GM23338 (cell line): ENCODE results near the gene FUT7. TPM values are rescaled to one million over a fixed set of nuclear protein-coding genes. Genes with fewer than 3 reads are reported as not detected.

Source experiments
- ATAC-seq: fragments of 200-7000 bp; cut with Tn5 transposase; 3 replicates; pipeline ENCODE4 v1.9.1; 2020
- DNase-seq: peaks from one replicate; pipeline ENCODE4 v3.0.0-alpha.2; 2015; ENCODE audit warnings: low spot score
- H2AFZ ChIP-seq: fragments of 200-600 bp; sonication (generic); 2 replicates; pipeline ENCODE4 v1.8.0; 2016; ENCODE audit warnings: antibody characterized with exemption, mild to moderate bottlenecking, moderate library complexity
- H3F3A ChIP-seq: fragments of 200-600 bp; sonication (generic); replicated peaks from 2 replicates; pipeline ENCODE4 v1.8.0; 2017; ENCODE audit warnings: antibody characterized with exemption, mixed run types, low read depth
- H3K27ac ChIP-seq: fragments of 200-600 bp; sonication (generic); 2 replicates; pipeline ENCODE4 v1.6.1; 2016; ENCODE audit warnings: low read depth
- H3K27me3 ChIP-seq: fragments of 200-600 bp; sonication (generic); 2 replicates; pipeline ENCODE4 v1.8.0; 2016; ENCODE audit warnings: mild to moderate bottlenecking, mixed run types, moderate library complexity; ENCODE audit not compliant: insufficient read depth
- H3K36me3 ChIP-seq: fragments of 200-600 bp; sonication (generic); 2 replicates; pipeline ENCODE4 v1.8.0; 2016; ENCODE audit warnings: mild to moderate bottlenecking; ENCODE audit not compliant: insufficient read depth
- H3K4me1 ChIP-seq: fragments of 200-600 bp; sonication (generic); 2 replicates; pipeline ENCODE4 v1.8.0; 2016; ENCODE audit warnings: mild to moderate bottlenecking, moderate library complexity; ENCODE audit not compliant: insufficient read depth
- H3K4me2 ChIP-seq: fragments of 200-600 bp; sonication (generic); 2 replicates; pipeline ENCODE4 v1.7.1; 2017; ENCODE audit warnings: mixed run types
- H3K4me3 ChIP-seq: fragments of 200-600 bp; sonication (generic); 2 replicates; pipeline ENCODE4 v1.6.1; 2016; ENCODE audit warnings: mixed run types
- H3K79me2 ChIP-seq: fragments of 200-600 bp; sonication (generic); replicated peaks from 2 replicates; pipeline ENCODE4 v1.8.0; 2017; ENCODE audit warnings: mild to moderate bottlenecking; ENCODE audit not compliant: insufficient read depth
- H3K9me2 ChIP-seq: fragments of 200-600 bp; sonication (generic); 2 replicates; pipeline ENCODE4 v1.8.0; 2017; ENCODE audit not compliant: insufficient read depth
- H4K20me1 ChIP-seq: fragments of 200-600 bp; sonication (generic); replicated peaks from 2 replicates; pipeline ENCODE4 v1.8.0; 2017; ENCODE audit warnings: mild to moderate bottlenecking; ENCODE audit not compliant: insufficient read depth
- H3K27ac Mint-ChIP-seq: 2 replicates; pipeline ENCODE4 v1.8.0; 2020; ENCODE audit warnings: inconsistent platforms, mild to moderate bottlenecking, moderate library complexity, mixed read lengths
- H3K27me3 Mint-ChIP-seq: 3 replicates; pipeline ENCODE4 v1.8.0; 2022; ENCODE audit warnings: low read depth, mild to moderate bottlenecking, moderate library complexity, mixed read lengths, inconsistent platforms; ENCODE audit not compliant: insufficient read depth, poor library complexity
- H3K36me3 Mint-ChIP-seq: 3 replicates; pipeline ENCODE4 v1.8.0; 2021; ENCODE audit warnings: low read depth, mild to moderate bottlenecking, inconsistent platforms, moderate library complexity, mixed read lengths
- H3K4me1 Mint-ChIP-seq: 3 replicates; pipeline ENCODE4 v1.8.0; 2020; ENCODE audit warnings: mild to moderate bottlenecking, inconsistent platforms, mixed read lengths
- H3K4me3 Mint-ChIP-seq: 3 replicates; pipeline ENCODE4 v1.8.0; 2021; ENCODE audit warnings: moderate library complexity, mild to moderate bottlenecking, inconsistent platforms, mixed read lengths
- H3K9me3 Mint-ChIP-seq: 3 replicates; pipeline ENCODE4 v1.8.0; 2020; ENCODE audit warnings: moderate library complexity, mild to moderate bottlenecking, inconsistent platforms, mixed read lengths
- CREB1 ChIP-seq: fragments of 250-450 bp; sonication (Bioruptor Pico); IDR thresholded peaks from 2 replicates; pipeline ENCODE4 v1.5.0; 2020; ENCODE audit warnings: low read depth, mild to moderate bottlenecking, moderate library complexity
- EZH2 ChIP-seq: fragments of 200-600 bp; sonication (generic); IDR thresholded peaks from one replicate; pipeline ENCODE4 v1.8.0; 2017; ENCODE audit warnings: antibody characterized with exemption, mild to moderate bottlenecking, low read depth; ENCODE audit not compliant: unreplicated experiment
- EZH2phosphoT487 ChIP-seq: fragments of 200-600 bp; sonication (generic); IDR thresholded peaks from one replicate; pipeline ENCODE4 v1.8.1; 2018; ENCODE audit warnings: antibody characterized with exemption; ENCODE audit not compliant: unreplicated experiment
- JUNB ChIP-seq: IDR thresholded peaks from one replicate; pipeline ENCODE4 v1.6.1; 2016; ENCODE audit warnings: antibody characterized with exemption; ENCODE audit not compliant: unreplicated experiment
- NANOG ChIP-seq: IDR thresholded peaks from 2 replicates; pipeline ENCODE4 v1.6.1; 2016; ENCODE audit warnings: antibody characterized with exemption, borderline replicate concordance
- POLR2AphosphoS5 ChIP-seq: IDR thresholded peaks from 2 replicates; pipeline ENCODE4 v1.6.1; 2016; ENCODE audit warnings: antibody characterized with exemption, low read depth
- STAT1 ChIP-seq: IDR thresholded peaks from one replicate; pipeline ENCODE4 v1.6.1; 2016; ENCODE audit warnings: antibody characterized with exemption; ENCODE audit not compliant: unreplicated experiment
- ZNF114 ChIP-seq: fragments of 250-450 bp; sonication (Bioruptor Pico); IDR thresholded peaks from 2 replicates; pipeline ENCODE4 v1.5.0; 2020; ENCODE audit warnings: mild to moderate bottlenecking, moderate library complexity
- ZNF331 ChIP-seq: fragments of 250-450 bp; sonication (Bioruptor Pico); IDR thresholded peaks from 2 replicates; pipeline ENCODE4 v1.5.0; 2020; ENCODE audit warnings: low read depth, mild to moderate bottlenecking, moderate library complexity
- polyA plus RNA-seq: library from polyadenylated mRNA; unstranded; fragments of >200 nt; fragmentation: Nextera tagmentation; extraction: Ambion mirVana; gene quantifications from 2 replicates; pipeline ENCODE4 v1.2.1, GENCODE V29; 2016
- total RNA-seq: library from RNA; depleted of rRNA; stranded (reverse); fragments of >200 nt; shearing (Covaris generic); gene quantifications from 2 replicates; pipeline ENCODE4 v1.2.3, GENCODE V29; 2014
- TF ChIP-seq, protein P1 (sequence below): fragments of 250-450 bp; sonication (Bioruptor Pico); IDR thresholded peaks from 2 replicates; pipeline ENCODE4 v1.5.0; 2020; ENCODE audit warnings: mild to moderate bottlenecking, moderate library complexity
- TF ChIP-seq, protein P2 (sequence below): IDR thresholded peaks from 2 replicates; pipeline ENCODE4 v1.6.1; 2016; ENCODE audit warnings: antibody characterized with exemption
- TF ChIP-seq, protein P3 (sequence below), 2 experiments: fragments of 200-600 bp in 1 of 2; sonication (generic) in 1 of 2; conservative IDR thresholded peaks; 2 replicates each; pipeline versions ENCODE4 v1.5.1 to v1.6.1; 2016 to 2017; ENCODE audit warnings: antibody characterized with exemption in 2 of 2, low read depth in 2 of 2, mild to moderate bottlenecking in 2 of 2, moderate library complexity in 1 of 2
- TF ChIP-seq, protein P4 (sequence below): IDR thresholded peaks from one replicate; pipeline ENCODE4 v1.6.1; 2018; ENCODE audit warnings: antibody characterized with exemption; ENCODE audit not compliant: unreplicated experiment

The FUT7 gene
- total and polyA plus RNA-seq, 2 experiments from 2014 or later, result not detected

DNA sequence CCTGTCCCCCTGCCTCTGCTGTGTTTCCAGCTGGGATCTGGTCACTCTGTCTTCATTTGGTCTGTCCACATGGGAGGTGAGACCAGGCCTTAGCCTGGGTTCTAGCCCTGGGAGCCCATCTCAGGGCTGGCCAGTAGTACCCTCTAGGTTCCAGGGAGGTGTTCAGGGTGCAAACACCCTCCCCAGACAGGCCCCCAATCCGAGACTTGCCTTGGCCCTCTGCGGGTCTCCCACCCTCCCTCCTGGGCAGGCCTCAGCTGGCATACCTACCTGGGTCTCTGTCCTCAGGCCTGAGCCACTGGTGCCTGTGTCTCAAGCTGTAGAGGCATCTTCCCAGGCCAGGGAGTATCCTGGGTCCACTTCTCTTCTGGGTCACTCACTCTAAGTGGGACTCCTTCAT, 39.4 kb upstream of the FUT7 start:
- Histone ChIP-seq H4K20me1 (peaks cover 11% of the 10 kb centered on the region; the same call in 1 of the 2 replicates), H3F3A (peaks cover 21% of the 10 kb centered on the region; the same call in 1 of the 2 replicates), H3K36me3 (no peaks in the 10 kb centered on the region; the same call in 1 of the 2 replicates), H3K4me2 (peak overlapping the region; percentile 85), H3K27ac (0 out of 2 replicates have a peak overlapping the region, but pooled peaks have one; percentile 66), H3K4me3 (peak overlapping the region; percentile 71), H2AFZ (peak overlapping the region; percentile 74; the same call in 1 of the 2 replicates), H3K9me2 (no peaks in the 10 kb centered on the region), H3K4me1 (peaks cover 30% of the 10 kb centered on the region), H3K79me2 (peaks cover 10% of the 10 kb centered on the region; the same call in 1 of the 2 replicates), H3K27me3 (peaks cover 15% of the 10 kb centered on the region)
- ATAC-seq (no peak), DNase-seq (no peak)
- Mint-ChIP-seq H3K36me3 (no peaks in the 10 kb centered on the region; the same call in 2 of the 3 replicates), H3K4me1 (peaks cover 27% of the 10 kb centered on the region), H3K9me3 (no peaks in the 10 kb centered on the region; the same call in 2 of the 3 replicates), H3K27me3 (peaks cover 20% of the 10 kb centered on the region), H3K27ac (no peak overlapping the region), H3K4me3 (peak overlapping the region; percentile 72)
- TF ChIP-seq, protein P1, sequence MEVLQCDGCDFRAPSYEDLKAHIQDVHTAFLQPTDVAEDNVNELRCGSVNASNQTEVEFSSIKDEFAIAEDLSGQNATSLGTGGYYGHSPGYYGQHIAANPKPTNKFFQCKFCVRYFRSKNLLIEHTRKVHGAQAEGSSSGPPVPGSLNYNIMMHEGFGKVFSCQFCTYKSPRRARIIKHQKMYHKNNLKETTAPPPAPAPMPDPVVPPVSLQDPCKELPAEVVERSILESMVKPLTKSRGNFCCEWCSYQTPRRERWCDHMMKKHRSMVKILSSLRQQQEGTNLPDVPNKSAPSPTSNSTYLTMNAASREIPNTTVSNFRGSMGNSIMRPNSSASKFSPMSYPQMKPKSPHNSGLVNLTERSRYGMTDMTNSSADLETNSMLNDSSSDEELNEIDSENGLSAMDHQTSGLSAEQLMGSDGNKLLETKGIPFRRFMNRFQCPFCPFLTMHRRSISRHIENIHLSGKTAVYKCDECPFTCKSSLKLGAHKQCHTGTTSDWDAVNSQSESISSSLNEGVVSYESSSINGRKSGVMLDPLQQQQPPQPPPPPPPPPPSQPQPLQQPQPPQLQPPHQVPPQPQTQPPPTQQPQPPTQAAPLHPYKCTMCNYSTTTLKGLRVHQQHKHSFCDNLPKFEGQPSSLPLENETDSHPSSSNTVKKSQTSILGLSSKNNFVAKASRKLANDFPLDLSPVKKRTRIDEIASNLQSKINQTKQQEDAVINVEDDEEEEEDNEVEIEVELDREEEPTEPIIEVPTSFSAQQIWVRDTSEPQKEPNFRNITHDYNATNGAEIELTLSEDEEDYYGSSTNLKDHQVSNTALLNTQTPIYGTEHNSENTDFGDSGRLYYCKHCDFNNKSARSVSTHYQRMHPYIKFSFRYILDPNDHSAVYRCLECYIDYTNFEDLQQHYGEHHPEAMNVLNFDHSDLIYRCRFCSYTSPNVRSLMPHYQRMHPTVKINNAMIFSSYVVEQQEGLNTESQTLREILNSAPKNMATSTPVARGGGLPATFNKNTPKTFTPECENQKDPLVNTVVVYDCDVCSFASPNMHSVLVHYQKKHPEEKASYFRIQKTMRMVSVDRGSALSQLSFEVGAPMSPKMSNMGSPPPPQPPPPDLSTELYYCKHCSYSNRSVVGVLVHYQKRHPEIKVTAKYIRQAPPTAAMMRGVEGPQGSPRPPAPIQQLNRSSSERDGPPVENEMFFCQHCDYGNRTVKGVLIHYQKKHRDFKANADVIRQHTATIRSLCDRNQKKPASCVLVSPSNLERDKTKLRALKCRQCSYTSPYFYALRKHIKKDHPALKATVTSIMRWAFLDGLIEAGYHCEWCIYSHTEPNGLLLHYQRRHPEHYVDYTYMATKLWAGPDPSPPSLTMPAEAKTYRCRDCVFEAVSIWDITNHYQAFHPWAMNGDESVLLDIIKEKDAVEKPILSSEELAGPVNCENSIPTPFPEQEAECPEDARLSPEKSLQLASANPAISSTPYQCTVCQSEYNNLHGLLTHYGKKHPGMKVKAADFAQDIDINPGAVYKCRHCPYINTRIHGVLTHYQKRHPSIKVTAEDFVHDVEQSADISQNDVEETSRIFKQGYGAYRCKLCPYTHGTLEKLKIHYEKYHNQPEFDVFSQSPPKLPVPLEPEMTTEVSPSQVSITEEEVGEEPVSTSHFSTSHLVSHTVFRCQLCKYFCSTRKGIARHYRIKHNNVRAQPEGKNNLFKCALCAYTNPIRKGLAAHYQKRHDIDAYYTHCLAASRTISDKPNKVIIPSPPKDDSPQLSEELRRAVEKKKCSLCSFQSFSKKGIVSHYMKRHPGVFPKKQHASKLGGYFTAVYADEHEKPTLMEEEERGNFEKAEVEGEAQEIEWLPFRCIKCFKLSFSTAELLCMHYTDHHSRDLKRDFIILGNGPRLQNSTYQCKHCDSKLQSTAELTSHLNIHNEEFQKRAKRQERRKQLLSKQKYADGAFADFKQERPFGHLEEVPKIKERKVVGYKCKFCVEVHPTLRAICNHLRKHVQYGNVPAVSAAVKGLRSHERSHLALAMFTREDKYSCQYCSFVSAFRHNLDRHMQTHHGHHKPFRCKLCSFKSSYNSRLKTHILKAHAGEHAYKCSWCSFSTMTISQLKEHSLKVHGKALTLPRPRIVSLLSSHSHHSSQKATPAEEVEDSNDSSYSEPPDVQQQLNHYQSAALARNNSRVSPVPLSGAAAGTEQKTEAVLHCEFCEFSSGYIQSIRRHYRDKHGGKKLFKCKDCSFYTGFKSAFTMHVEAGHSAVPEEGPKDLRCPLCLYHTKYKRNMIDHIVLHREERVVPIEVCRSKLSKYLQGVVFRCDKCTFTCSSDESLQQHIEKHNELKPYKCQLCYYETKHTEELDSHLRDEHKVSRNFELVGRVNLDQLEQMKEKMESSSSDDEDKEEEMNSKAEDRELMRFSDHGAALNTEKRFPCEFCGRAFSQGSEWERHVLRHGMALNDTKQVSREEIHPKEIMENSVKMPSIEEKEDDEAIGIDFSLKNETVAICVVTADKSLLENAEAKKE, result no peak
- TF ChIP-seq, protein P2, sequence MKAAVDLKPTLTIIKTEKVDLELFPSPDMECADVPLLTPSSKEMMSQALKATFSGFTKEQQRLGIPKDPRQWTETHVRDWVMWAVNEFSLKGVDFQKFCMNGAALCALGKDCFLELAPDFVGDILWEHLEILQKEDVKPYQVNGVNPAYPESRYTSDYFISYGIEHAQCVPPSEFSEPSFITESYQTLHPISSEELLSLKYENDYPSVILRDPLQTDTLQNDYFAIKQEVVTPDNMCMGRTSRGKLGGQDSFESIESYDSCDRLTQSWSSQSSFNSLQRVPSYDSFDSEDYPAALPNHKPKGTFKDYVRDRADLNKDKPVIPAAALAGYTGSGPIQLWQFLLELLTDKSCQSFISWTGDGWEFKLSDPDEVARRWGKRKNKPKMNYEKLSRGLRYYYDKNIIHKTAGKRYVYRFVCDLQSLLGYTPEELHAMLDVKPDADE, result no peak
- TF ChIP-seq, protein P3, sequence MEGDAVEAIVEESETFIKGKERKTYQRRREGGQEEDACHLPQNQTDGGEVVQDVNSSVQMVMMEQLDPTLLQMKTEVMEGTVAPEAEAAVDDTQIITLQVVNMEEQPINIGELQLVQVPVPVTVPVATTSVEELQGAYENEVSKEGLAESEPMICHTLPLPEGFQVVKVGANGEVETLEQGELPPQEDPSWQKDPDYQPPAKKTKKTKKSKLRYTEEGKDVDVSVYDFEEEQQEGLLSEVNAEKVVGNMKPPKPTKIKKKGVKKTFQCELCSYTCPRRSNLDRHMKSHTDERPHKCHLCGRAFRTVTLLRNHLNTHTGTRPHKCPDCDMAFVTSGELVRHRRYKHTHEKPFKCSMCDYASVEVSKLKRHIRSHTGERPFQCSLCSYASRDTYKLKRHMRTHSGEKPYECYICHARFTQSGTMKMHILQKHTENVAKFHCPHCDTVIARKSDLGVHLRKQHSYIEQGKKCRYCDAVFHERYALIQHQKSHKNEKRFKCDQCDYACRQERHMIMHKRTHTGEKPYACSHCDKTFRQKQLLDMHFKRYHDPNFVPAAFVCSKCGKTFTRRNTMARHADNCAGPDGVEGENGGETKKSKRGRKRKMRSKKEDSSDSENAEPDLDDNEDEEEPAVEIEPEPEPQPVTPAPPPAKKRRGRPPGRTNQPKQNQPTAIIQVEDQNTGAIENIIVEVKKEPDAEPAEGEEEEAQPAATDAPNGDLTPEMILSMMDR (conservative IDR thresholded peaks at IDR 0.05; ENCODE audit: low read depth in 2 of 2), result no peak
- no peak for TF ChIP-seq STAT1
- TF ChIP-seq ZNF331 (CRISPR knock-in tag), result no peak
- no peak for TF ChIP-seq NANOG
- no peak for TF ChIP-seq EZH2
- no peak for TF ChIP-seq EZH2phosphoT487
- TF ChIP-seq, protein P4, sequence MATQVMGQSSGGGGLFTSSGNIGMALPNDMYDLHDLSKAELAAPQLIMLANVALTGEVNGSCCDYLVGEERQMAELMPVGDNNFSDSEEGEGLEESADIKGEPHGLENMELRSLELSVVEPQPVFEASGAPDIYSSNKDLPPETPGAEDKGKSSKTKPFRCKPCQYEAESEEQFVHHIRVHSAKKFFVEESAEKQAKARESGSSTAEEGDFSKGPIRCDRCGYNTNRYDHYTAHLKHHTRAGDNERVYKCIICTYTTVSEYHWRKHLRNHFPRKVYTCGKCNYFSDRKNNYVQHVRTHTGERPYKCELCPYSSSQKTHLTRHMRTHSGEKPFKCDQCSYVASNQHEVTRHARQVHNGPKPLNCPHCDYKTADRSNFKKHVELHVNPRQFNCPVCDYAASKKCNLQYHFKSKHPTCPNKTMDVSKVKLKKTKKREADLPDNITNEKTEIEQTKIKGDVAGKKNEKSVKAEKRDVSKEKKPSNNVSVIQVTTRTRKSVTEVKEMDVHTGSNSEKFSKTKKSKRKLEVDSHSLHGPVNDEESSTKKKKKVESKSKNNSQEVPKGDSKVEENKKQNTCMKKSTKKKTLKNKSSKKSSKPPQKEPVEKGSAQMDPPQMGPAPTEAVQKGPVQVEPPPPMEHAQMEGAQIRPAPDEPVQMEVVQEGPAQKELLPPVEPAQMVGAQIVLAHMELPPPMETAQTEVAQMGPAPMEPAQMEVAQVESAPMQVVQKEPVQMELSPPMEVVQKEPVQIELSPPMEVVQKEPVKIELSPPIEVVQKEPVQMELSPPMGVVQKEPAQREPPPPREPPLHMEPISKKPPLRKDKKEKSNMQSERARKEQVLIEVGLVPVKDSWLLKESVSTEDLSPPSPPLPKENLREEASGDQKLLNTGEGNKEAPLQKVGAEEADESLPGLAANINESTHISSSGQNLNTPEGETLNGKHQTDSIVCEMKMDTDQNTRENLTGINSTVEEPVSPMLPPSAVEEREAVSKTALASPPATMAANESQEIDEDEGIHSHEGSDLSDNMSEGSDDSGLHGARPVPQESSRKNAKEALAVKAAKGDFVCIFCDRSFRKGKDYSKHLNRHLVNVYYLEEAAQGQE, result no peak
- no peak for TF ChIP-seq CREB1 (CRISPR knock-in tag)
- no peak for TF ChIP-seq JUNB
- no peak for TF ChIP-seq ZNF114 (CRISPR knock-in tag)
- TF ChIP-seq POLR2AphosphoS5, result no peak
